HAP-1 (cell line): ENCODE data around the gene CAMK2B.

Experiments used
- DNase-seq, 2 experiments: peaks; one replicate each; pipeline ENCODE4 v3.0.0-alpha.2; 2016 to 2020; ENCODE audit warnings: low spot score in 2 of 2
- H3K27me3 ChIP-seq: fragments of 250-450 bp; sonication (Bioruptor Pico); 2 replicates; pipeline ENCODE4 v1.5.1; 2020; ENCODE audit warnings: low read depth, mild to moderate bottlenecking, moderate library complexity
- H3K36me3 ChIP-seq: fragments of 250-450 bp; sonication (Bioruptor Pico); replicated peaks from 2 replicates; pipeline ENCODE4 v1.5.1; 2020; ENCODE audit warnings: mild to moderate bottlenecking
- H3K4me1 ChIP-seq: fragments of 250-450 bp; sonication (Bioruptor Pico); 2 replicates; pipeline ENCODE4 v1.5.1; 2020; ENCODE audit warnings: mild to moderate bottlenecking
- H3K4me3 ChIP-seq: fragments of 250-450 bp; sonication (Bioruptor Pico); 2 replicates; pipeline ENCODE4 v1.5.1; 2020; ENCODE audit warnings: mild to moderate bottlenecking, moderate library complexity
- H3K9me3 ChIP-seq: fragments of 250-450 bp; sonication (Bioruptor Pico); 2 replicates; pipeline ENCODE4 v1.5.1; 2020; ENCODE audit warnings: mild to moderate bottlenecking, moderate library complexity
- in situ Hi-C: fragments of 300-500 bp; cut with MboI; formaldehyde crosslinking; loops from 3 replicates; pipeline ENCODE4 v1.14.3; 2020; ENCODE audit warnings: low sequenced_read_pairs, inconsistent platforms, mixed read lengths

CAMK2B gene

DNA sequence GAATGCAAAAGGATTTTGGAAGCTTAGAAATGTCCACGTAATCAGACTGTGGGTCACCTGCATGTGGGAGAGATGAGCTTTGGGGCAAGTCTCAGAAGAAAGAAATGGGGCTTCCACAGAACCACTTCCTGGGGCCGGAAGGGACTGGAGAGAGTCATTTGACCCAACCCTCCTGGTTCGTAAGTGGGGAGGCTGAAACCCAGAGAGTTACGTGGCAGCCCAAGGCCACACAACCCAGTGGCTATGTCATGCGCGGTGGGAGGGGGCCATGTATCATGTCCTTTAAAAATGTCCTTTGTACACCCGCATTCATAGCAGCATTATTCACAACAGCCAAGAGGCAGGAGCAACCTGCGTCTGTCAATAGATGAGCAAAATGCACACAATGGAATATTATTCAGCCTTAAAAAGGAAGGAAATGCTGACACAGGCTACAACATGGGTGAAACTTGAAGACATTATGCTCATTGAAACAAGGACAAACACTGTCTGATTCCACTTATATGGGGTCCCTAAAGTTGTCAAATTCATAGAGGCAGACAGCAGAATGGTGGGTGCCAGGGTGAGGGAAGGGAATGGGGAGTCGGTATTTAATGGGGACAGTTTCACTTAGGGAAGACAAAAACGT, 15.1 kb downstream of the CAMK2B start:
- Histone ChIP-seq H3K9me3 (0 out of 2 replicates have a peak, but pooled peaks cover under 1% of the 10 kb centered on the region), H3K27me3 (no peaks in the 10 kb centered on the region; the same call in 1 of the 2 replicates), H3K36me3 (no peaks in the 10 kb centered on the region), H3K4me3 (no peak overlapping the region), H3K4me1 (no peaks in the 10 kb centered on the region)
- no peak for DNase-seq
- in situ Hi-C loops = no loop called here

GRCh38 chr7:44309271-44310091, 15.9 kb downstream of the CAMK2B start:
- DNase-seq = peak in 1 of 2 experiments; percentile 3
- Histone ChIP-seq H3K4me1 (no peaks in the 10 kb centered on the region), H3K4me3 (no peak overlapping the region), H3K27me3 (no peaks in the 10 kb centered on the region), H3K36me3 (no peaks in the 10 kb centered on the region), H3K9me3 (no peaks in the 10 kb centered on the region)
- in situ Hi-C loops = no loop called here

DNA sequence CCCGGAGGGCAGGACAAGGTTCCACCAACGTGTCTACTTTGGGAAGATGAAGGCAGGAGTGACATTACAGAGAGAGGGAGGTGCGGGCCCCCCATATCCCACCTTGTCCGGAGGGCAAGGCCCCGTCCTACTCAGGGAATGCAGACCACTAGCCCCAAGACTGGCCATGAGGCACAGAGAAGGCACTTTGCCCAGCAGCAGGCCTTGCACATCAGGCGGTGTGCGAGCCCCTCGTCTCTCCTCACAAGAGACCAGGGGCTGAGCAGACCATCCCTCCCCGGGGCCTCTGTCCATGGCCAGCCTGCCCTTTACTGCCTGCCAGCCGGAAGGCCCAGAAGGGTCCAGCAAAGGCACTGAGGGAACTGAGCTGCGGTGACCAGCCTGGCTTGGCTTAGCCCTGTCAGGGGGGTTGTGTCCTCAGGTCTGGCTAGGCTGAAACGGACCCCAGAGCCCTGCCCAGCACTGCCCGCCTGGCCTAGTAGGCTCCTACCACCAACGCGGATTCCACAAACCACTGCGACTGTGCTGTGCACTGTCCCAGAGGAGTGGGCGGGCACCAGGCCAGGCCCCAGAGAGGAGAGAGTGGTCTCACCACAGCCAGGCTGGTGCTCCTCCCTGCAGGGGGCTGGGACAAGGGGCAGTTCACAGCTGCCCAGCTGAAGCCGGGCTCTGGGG, 16.7 kb downstream of the CAMK2B start:
- DNase-seq = peak in 1 of 2 experiments; percentile 5
- Histone ChIP-seq H3K36me3 (no peaks in the 10 kb centered on the region), H3K9me3 (no peaks in the 10 kb centered on the region), H3K4me1 (no peaks in the 10 kb centered on the region), H3K27me3 (no peaks in the 10 kb centered on the region; the same call in 1 of the 2 replicates), H3K4me3 (no peak overlapping the region)
- in situ Hi-C loops = no loop called here

GRCh38 chr7:44307905-44308595, 17.3 kb downstream of the CAMK2B start:
- in situ Hi-C loops = no loop called here
- Histone ChIP-seq H3K9me3 (no peaks in the 10 kb centered on the region), H3K4me3 (no peak overlapping the region), H3K36me3 (no peaks in the 10 kb centered on the region), H3K27me3 (peaks cover 5% of the 10 kb centered on the region), H3K4me1 (no peaks in the 10 kb centered on the region)
- DNase-seq = peak in 1 of 2 experiments; percentile 4

- in situ Hi-C loops = no loop called here
- H3K4me1 ChIP-seq = no peaks in the 10 kb centered on the region
- peak in 1 of 2 experiments; percentile 13 for DNase-seq
- no peaks in the 10 kb centered on the region for H3K9me3 ChIP-seq
- H3K27me3 ChIP-seq = peaks cover 5% of the 10 kb centered on the region
- no peaks in the 10 kb centered on the region for H3K36me3 ChIP-seq
- H3K4me3 ChIP-seq = no peak overlapping the region
These were observed 18.0 kb downstream of the CAMK2B start for GRCh38 chr7:44307301-44307900.

DNA sequence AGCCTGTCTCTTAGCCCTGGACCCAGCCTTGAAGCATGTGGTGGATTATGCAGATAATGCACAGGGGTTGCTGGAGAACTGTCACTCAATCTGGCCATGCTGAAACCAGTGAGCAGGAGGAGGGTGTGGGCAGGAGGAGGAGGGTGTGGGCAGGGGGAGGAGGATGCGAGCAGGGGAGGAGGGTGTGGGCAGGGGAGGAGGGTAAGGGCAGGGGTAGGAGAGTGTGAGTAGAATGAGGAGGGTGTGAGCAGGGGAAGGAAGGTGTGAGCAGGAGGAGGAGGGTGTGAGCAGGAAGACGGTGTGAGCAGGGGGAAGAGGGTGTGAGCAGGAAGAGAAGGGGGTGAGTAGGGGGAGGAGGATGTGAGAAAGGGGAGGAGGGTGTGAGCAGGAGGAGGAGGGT, 18.8 kb downstream of the CAMK2B start:
- DNase-seq = peak in 1 of 2 experiments; percentile 5
- Histone ChIP-seq H3K4me1 (no peaks in the 10 kb centered on the region), H3K9me3 (no peaks in the 10 kb centered on the region), H3K36me3 (no peaks in the 10 kb centered on the region), H3K4me3 (no peak overlapping the region), H3K27me3 (peaks cover 5% of the 10 kb centered on the region)
- in situ Hi-C loops = no loop called here

DNA sequence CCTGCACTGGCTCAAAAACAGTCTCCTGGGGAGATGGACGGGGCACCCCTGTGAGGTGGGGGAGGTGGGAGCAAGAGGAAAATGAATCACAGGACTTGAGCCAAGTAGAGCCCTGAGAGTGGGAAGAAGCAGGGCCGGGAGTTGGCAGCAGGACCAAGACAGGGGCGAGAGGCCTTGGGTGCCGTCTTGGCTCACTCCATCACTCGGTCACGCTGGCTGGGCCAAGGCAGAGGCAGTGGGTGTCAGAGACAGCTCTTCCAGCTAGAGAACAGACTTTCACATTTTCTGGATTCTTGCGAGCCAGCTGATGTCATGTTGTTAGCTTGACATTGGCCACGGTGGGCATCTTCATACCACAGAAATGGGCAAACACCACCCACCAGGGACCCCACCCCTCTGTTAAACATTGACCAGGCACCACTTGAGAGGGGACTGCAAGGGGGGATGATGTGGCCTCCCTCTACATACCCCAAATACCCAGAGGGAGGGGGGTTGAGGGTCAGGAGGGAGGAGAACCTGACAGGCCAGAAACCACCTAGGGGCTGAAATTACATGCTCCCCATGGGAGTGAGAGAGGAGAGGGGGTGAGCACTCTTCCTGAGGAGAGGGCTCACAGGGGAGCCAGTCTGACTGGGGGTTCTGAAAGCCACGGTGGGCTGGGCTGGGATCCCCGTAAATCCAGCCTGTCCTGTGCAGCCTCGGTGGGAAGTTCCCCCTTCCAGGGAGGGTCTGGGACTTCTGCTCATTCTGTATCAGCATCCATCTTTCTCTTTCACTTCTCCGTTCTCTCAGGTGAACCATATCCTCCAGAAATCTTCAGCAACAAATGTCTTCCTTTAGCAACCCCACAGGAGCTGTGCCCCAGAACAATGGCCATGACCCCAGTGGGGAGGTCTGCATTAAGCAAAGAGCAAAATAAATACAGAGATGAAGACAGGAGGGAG, 19.6 kb downstream of the CAMK2B start:
- no peaks in the 10 kb centered on the region for H3K9me3 ChIP-seq
- DNase-seq = no peak
- in situ Hi-C loops = no loop called here
- no peak overlapping the region for H3K4me3 ChIP-seq
- H3K4me1 ChIP-seq = no peaks in the 10 kb centered on the region
- H3K36me3 ChIP-seq = no peaks in the 10 kb centered on the region
- H3K27me3 ChIP-seq = peaks cover 5% of the 10 kb centered on the region

DNA sequence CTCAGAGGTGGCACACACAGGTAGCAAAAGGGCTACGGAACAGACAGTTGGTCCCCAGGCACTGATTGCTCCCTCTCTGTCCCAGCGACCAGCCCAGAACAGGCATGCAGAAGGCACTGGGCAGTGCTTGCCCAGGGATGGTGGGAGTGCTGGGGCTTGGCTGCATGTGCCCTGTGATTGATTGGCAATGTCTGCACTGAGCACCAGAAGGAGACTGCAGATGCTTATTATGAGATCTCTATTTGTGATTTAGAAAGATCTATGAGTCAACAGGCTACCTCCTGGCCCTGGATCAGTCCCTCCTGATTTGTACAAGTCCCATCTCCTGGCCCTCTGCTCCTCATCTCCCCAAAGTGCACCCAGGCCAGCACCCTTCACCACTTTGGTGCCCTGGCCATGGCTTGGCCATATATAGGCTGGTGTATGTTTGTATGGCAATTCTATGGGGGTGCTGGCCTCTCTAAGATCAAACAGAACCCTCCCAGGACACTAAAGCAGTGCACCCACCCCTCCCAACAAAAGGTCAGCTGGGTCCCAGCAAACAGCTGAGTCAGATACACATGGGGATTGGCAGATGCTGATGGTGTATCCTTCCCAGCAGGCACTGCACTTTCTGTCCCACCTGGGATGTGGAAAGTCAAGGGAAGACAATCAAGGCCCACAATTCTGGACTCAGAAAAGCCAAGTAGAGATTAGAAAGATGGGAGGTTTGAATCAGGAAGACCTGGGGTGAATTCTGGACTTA, 30.9 kb downstream of the CAMK2B start:
- H3K36me3 ChIP-seq = no peaks in the 10 kb centered on the region
- no peak for DNase-seq
- in situ Hi-C loops = no loop called here
- H3K27me3 ChIP-seq = peaks cover 53% of the 10 kb centered on the region
- H3K9me3 ChIP-seq = no peaks in the 10 kb centered on the region
- H3K4me3 ChIP-seq = no peak overlapping the region
- no peaks in the 10 kb centered on the region for H3K4me1 ChIP-seq

DNA sequence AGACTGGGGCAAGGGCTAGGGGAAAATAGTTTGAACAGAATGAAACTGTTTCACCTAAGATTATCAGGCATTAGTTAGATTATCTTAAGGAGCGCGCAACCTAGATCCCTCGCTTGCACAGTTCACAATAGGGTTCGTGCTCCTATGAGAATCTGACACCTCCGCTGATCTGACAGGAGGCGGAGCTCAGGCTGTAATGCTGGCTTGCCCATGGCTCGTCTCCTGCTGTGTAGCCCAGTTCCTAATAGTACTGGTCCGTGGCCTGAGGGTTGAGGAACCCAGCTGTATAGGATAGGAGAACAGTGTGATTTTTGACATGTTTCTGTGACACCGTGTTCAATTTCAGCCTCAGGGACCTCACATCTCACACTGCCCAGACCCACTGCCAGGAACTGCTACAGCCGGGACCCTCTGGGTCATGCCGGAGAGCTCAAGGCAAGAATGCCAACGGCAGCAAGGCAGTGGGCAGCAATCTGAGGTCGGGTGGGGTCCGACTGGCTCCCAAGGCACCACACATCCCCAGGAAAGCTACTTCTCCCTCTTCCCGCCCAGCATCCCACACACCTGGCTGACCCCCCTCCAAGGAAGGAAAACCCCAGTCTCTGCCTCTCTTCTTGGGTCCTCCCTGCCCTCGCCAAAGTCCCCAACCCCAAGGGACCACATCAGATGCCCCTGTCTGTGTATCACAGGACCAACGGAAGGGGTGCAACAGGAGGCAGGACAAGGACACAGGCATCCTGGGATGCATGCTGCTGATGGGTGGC, 31.7 kb downstream of the CAMK2B start:
- Histone ChIP-seq H3K4me3 (no peak overlapping the region), H3K4me1 (no peaks in the 10 kb centered on the region), H3K36me3 (no peaks in the 10 kb centered on the region), H3K9me3 (no peaks in the 10 kb centered on the region), H3K27me3 (peaks cover 53% of the 10 kb centered on the region)
- DNase-seq = peak in 1 of 2 experiments; percentile 8
- in situ Hi-C loops = no loop called here

- DNase-seq = no peak
- Histone ChIP-seq H3K36me3 (no peaks in the 10 kb centered on the region), H3K4me1 (no peaks in the 10 kb centered on the region), H3K4me3 (no peak overlapping the region), H3K27me3 (peaks cover 49% of the 10 kb centered on the region), H3K9me3 (no peaks in the 10 kb centered on the region)
- in situ Hi-C loops = no loop called here
These were observed 32.4 kb downstream of the CAMK2B start for GRCh38 chr7:44292876-44293560.

DNA sequence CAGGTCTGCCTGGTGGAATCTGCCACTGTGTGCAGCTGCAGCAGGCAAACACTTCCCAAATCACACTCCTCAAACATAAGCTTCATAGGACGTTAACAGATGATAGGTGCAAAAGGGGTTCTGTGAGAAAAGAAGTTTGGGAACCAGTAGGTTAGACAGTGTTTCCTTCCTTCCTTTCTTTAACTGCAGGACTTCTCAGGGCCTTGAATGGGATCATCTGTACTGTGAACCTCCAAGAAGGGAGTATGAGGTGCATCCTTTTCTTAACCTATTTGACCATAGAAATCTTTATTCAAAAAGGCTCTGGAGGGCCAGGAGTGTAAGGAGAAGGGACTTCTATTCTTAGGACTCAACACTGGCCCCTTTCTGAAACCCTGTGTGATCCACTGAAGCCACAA, 33.0 kb downstream of the CAMK2B start:
- DNase-seq = no peak
- H3K4me1 ChIP-seq = no peaks in the 10 kb centered on the region
- in situ Hi-C loops = no loop called here
- peaks cover 49% of the 10 kb centered on the region for H3K27me3 ChIP-seq
- no peak overlapping the region for H3K4me3 ChIP-seq
- H3K36me3 ChIP-seq = no peaks in the 10 kb centered on the region
- H3K9me3 ChIP-seq = no peaks in the 10 kb centered on the region
